HFFc6 (cell line): ENCODE measurements around the gene LSMEM2. TPM values are rescaled to one million over a fixed set of nuclear protein-coding genes. Genes with fewer than 3 reads are reported as not detected.

Experiments
- DNase-seq: peaks from one replicate; pipeline ENCODE4 v3.0.0-alpha.2; 2018
- H3K27ac Mint-ChIP-seq: 2 replicates; pipeline ENCODE4 v1.8.0; 2020; ENCODE audit warnings: mild to moderate bottlenecking, mixed read lengths
- H3K27me3 Mint-ChIP-seq: 2 replicates; pipeline ENCODE4 v1.8.0; 2021; ENCODE audit warnings: mild to moderate bottlenecking, moderate library complexity, mixed read lengths; ENCODE audit not compliant: insufficient read depth
- H3K36me3 Mint-ChIP-seq: 2 replicates; pipeline ENCODE4 v1.8.0; 2021; ENCODE audit warnings: low read depth, mixed read lengths
- H3K4me1 Mint-ChIP-seq: 2 replicates; pipeline ENCODE4 v1.8.0; 2020; ENCODE audit warnings: low read depth, mixed read lengths
- H3K4me3 Mint-ChIP-seq: 2 replicates; pipeline ENCODE4 v1.8.0; 2020; ENCODE audit warnings: mild to moderate bottlenecking, moderate library complexity, mixed read lengths
- H3K9me3 Mint-ChIP-seq: 2 replicates; pipeline ENCODE4 v1.8.0; 2020; ENCODE audit warnings: mild to moderate bottlenecking, mixed read lengths
- total RNA-seq, 6 experiments: library from RNA; stranded (reverse); fragmentation: NEBNext Ultra II Directional; extraction: Animal tissue kit (Norgen Biotek cat#: 25700); gene quantifications; 2 replicates in 1 of 6; 3 replicates in 5 of 6; pipeline ENCODE4 v1.2.3, GENCODE V29; 2021
- TF ChIP-seq, protein P1 (sequence below): fragments of 200-600 bp; sonication (generic); IDR thresholded peaks from 2 replicates; pipeline ENCODE4 v1.5.0; 2021; ENCODE audit warnings: antibody characterized with exemption, mild to moderate bottlenecking

The LSMEM2 gene
- total RNA-seq, 6 experiments from 2014 or later, result 0.11 to 0.13 TPM; not detected in 4

DNA sequence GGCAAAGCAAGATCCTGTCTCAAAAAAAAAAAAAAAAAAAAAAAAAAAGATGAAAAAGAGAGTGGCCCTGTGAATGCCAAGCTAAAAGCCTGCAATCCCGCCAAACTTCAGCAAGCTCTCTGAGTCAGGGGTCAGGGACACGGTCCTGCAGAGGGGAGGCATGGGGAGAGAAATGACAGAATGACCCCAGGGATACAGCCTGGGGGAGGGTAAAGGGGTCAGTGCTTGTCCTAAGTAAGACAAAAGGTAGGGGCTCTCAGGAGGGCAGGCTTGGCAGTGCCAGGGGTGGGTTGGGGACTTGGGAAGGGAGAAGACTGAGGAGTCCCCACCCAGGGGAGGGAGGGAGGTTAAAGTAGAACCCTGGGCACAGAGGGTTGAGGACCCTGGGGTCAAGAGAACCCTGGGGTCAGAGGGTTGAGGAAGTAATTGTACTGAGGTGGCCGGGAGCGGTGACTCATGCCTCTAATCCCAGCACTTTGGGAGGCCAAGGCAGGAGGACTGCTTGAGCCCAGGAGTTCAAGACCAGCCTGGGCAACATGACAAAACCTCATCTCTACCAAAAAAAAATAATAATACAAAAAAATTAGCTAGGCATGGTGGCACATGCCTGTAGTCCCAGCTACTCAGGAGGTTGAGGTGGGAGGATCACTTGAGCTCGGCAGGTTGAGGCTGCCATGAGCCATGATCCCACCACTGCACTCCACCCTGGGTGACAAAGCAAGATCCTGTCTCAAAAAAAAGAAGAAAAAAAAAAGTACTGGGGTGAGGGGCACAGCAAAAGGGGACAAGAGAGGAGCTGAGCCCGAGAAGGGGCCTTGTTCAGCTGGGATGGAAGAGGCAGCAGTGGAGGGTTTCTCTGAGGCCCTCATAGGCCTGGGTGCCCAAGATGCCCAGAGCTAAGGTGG, 15.2 kb upstream of the LSMEM2 start:
- peaks cover 12% of the 10 kb centered on the region for H3K27me3 Mint-ChIP-seq
- H3K4me3 Mint-ChIP-seq, result peak overlapping the region; percentile 12; the same call in 1 of the 2 replicates
- peak overlapping the region; percentile 90 for H3K27ac Mint-ChIP-seq
- no peaks in the 10 kb centered on the region for H3K9me3 Mint-ChIP-seq
- DNase-seq, result no peak
- no peaks in the 10 kb centered on the region for H3K36me3 Mint-ChIP-seq
- H3K4me1 Mint-ChIP-seq, result peaks cover 52% of the 10 kb centered on the region
- TF ChIP-seq, protein P1, sequence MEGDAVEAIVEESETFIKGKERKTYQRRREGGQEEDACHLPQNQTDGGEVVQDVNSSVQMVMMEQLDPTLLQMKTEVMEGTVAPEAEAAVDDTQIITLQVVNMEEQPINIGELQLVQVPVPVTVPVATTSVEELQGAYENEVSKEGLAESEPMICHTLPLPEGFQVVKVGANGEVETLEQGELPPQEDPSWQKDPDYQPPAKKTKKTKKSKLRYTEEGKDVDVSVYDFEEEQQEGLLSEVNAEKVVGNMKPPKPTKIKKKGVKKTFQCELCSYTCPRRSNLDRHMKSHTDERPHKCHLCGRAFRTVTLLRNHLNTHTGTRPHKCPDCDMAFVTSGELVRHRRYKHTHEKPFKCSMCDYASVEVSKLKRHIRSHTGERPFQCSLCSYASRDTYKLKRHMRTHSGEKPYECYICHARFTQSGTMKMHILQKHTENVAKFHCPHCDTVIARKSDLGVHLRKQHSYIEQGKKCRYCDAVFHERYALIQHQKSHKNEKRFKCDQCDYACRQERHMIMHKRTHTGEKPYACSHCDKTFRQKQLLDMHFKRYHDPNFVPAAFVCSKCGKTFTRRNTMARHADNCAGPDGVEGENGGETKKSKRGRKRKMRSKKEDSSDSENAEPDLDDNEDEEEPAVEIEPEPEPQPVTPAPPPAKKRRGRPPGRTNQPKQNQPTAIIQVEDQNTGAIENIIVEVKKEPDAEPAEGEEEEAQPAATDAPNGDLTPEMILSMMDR, result no peak

DNA sequence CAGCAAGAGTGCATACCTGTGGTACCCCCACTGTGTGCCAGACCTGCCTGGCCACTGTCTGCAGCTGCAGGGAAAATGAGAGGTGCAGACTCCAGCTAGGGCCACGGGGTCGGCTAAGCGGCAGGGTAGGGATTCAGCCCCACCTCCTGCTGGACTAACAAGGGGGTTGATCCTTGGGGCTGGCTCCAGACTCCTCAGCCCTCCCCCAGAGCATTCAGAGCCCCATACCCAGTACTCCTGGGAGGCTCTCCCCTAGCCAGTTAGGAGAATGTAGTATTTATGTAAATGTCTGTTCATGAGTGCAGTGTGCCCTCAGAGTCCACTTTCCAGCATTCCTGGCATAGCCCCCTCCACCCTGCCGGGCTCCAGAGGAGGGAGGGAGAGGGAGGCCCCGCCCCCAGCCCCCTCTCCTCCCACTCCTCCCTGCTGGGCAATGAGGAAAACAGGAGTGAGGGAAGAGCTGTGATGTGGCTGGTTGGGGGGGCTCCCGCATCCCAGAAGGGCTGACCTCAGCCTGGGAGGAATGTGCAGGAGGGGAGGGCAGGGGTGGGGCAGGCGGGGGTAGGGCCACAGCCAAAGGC, 14.4 kb upstream of the LSMEM2 start:
- no peaks in the 10 kb centered on the region for H3K9me3 Mint-ChIP-seq
- H3K4me3 Mint-ChIP-seq, result peak overlapping the region; percentile 12; the same call in 1 of the 2 replicates
- peak overlapping the region; percentile 90 for H3K27ac Mint-ChIP-seq
- H3K4me1 Mint-ChIP-seq, result peaks cover 58% of the 10 kb centered on the region
- TF ChIP-seq, protein P1, result peak; percentile 20
- DNase-seq, result peak; percentile 82
- no peaks in the 10 kb centered on the region for H3K36me3 Mint-ChIP-seq
- H3K27me3 Mint-ChIP-seq, result peaks cover 12% of the 10 kb centered on the region

DNA sequence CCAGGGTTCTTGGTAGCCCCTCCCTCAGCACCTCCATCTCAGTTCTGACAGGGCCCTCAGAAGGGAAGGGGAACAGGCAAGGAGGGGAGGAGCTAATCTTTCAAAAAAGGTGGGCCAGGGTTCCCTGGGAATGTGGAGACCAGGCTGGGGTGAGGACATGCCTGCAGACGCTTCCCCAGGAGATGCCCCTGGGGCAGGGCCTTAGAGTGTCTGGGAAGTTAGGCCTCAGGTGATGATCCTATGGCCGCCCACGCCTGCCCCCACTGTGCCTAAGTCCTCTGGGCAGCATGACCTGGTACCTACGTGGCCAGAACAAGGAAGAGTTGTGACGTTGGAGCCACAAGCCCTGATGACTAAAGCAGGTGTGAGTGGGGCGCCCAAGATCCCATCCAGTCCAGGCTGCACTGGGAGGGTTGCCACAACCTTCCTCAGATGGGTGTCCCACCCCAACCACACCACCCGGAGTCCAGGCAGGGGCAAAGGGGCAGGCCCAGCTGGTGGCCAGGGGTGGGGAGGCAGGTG, 13.9 kb upstream of the LSMEM2 start:
- Mint-ChIP-seq H3K27me3 (peaks cover 12% of the 10 kb centered on the region), H3K4me3 (peak overlapping the region; percentile 42; the same call in 1 of the 2 replicates), H3K4me1 (peaks cover 60% of the 10 kb centered on the region), H3K9me3 (no peaks in the 10 kb centered on the region), H3K27ac (peak overlapping the region; percentile 90), H3K36me3 (no peaks in the 10 kb centered on the region)
- TF ChIP-seq, protein P1, result no peak
- DNase-seq, result peak; percentile 15

DNA sequence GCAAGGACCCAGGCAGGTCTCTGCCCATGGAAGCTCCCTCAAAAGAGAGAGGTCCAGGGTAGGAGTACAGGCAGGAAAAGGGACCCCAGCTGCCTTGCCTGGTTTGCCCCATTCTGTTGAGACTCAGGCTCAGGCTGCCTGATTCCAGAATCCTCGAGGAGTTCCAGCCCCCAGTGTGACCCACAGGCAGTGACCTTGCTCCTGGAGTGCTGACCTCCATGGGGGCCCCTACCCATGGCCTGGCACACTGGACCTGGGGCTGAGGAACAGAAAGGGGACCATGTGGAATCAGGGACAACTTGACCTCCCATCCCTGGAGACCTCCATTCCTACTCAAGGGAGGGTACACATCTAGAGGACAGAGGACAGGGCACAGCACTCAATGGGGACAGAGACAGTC, 13.3 kb upstream of the LSMEM2 start:
- H3K4me3 Mint-ChIP-seq, result peak overlapping the region; percentile 25; the same call in 1 of the 2 replicates
- no peak for DNase-seq
- TF ChIP-seq, protein P1, result no peak
- H3K9me3 Mint-ChIP-seq, result no peaks in the 10 kb centered on the region
- H3K27me3 Mint-ChIP-seq, result peaks cover 12% of the 10 kb centered on the region
- H3K4me1 Mint-ChIP-seq, result peaks cover 65% of the 10 kb centered on the region
- no peaks in the 10 kb centered on the region for H3K36me3 Mint-ChIP-seq
- H3K27ac Mint-ChIP-seq, result peak overlapping the region; percentile 80

DNA sequence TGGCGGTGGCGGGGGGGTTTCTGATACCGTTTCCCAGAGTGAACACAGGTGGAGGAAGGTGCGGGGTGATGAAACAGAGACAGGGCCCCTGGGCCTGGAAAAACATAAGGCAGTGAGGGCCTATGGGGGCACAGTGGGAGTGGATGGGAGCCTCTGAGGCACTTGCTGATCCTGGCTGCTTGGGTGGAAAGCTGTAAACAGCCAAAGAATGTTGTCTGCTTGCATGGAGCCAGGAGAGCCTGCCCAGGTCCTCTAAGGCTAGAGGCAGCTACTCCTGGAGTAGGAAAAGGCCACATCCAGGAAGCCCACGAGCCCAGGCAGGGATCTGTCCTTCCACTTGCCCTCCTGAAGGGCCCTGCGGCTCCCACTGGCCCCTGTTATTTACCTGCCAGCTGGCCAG, 12.9 kb upstream of the LSMEM2 start:
- Mint-ChIP-seq H3K27ac (peak overlapping the region; percentile 80), H3K4me1 (peaks cover 70% of the 10 kb centered on the region), H3K9me3 (no peaks in the 10 kb centered on the region), H3K27me3 (peaks cover 12% of the 10 kb centered on the region), H3K36me3 (no peaks in the 10 kb centered on the region), H3K4me3 (peak overlapping the region; percentile 25; the same call in 1 of the 2 replicates)
- no peak for DNase-seq
- TF ChIP-seq, protein P1, result no peak
